C4-2B (cell line): ENCODE measurements around the gene KRTAP12-3.

Experiments
- CTCF ChIP-seq: fragments of 450-650 bp; conservative IDR thresholded peaks from 2 replicates; pipeline ENCODE4 v1.5.1; 2017; ENCODE audit warnings: mild to moderate bottlenecking
- ZFX ChIP-seq: fragments of 450-650 bp; IDR thresholded peaks from 2 replicates; pipeline ENCODE4 v1.6.1; 2017

- no peak for TF ChIP-seq CTCF
- TF ChIP-seq ZFX, result no peak
Measured at GRCh38 chr21:44656868-44657267, 864 bp upstream of the KRTAP12-3 start.
